H9 (cell line): ENCODE data around the gene KDM2B. TPM values are rescaled to one million over a fixed set of nuclear protein-coding genes. Genes with fewer than 3 reads are reported as not detected.
A peak's percentile ranks its signal among the peaks of the same experiment; 100 is the strongest.

ENCODE experiments used
- DNase-seq: peaks from one replicate; pipeline ENCODE4 v3.0.0-alpha.2; 2017
- H2AFZ ChIP-seq: one replicate; pipeline ENCODE4 v1.6.1; 2013; ENCODE audit warnings: mild to moderate bottlenecking, low read length, control low read depth, moderate library complexity
- H2AK5ac ChIP-seq: 2 replicates; pipeline ENCODE4 v1.6.1; 2013; ENCODE audit warnings: low read length, control low read depth, mixed read lengths; ENCODE audit not compliant: insufficient read length
- H2BK120ac ChIP-seq: one replicate; pipeline ENCODE4 v1.6.1; 2013; ENCODE audit warnings: low read depth, mild to moderate bottlenecking, low read length, control low read depth, inconsistent platforms; ENCODE audit not compliant: poor library complexity, severe bottlenecking
- H2BK12ac ChIP-seq: 2 replicates; pipeline ENCODE4 v1.6.1; 2013; ENCODE audit warnings: low read length, control low read depth, mixed read lengths, low read depth; ENCODE audit not compliant: insufficient read length
- H2BK15ac ChIP-seq: 2 replicates; pipeline ENCODE4 v1.6.1; 2013; ENCODE audit warnings: low read depth, low read length, control low read depth
- H2BK20ac ChIP-seq: one replicate; pipeline ENCODE4 v1.6.1; 2013; ENCODE audit warnings: low read depth, mild to moderate bottlenecking, low read length, control low read depth, inconsistent platforms; ENCODE audit not compliant: poor library complexity, severe bottlenecking
- H2BK5ac ChIP-seq: 2 replicates; pipeline ENCODE4 v1.6.1; 2013; ENCODE audit warnings: low read length, control low read depth, mixed read lengths; ENCODE audit not compliant: insufficient read length
- H3K14ac ChIP-seq: 2 replicates; pipeline ENCODE4 v1.6.1; 2013; ENCODE audit warnings: low read length, control low read depth; ENCODE audit not compliant: insufficient read depth
- H3K18ac ChIP-seq: 2 replicates; pipeline ENCODE4 v1.6.1; 2013; ENCODE audit warnings: low read depth, mild to moderate bottlenecking, mixed read lengths, low read length, control low read depth; ENCODE audit not compliant: insufficient read length
- H3K23ac ChIP-seq: 2 replicates; pipeline ENCODE4 v1.6.1; 2013; ENCODE audit warnings: low read length, control low read depth, mixed read lengths, low read depth; ENCODE audit not compliant: insufficient read length
- H3K23me2 ChIP-seq: 2 replicates; pipeline ENCODE4 v1.6.1; 2013; ENCODE audit warnings: low read depth, mild to moderate bottlenecking, mixed read lengths, low read length, control low read depth; ENCODE audit not compliant: insufficient read length, poor library complexity, severe bottlenecking
- H3K27ac ChIP-seq: 2 replicates; pipeline ENCODE4 v1.5.1; 2013; ENCODE audit warnings: low read length, control low read depth, mixed read lengths, low read depth; ENCODE audit not compliant: insufficient read length
- H3K27me3 ChIP-seq: 2 replicates; pipeline ENCODE4 v1.6.1; 2013; ENCODE audit warnings: low read length, control low read depth, inconsistent platforms; ENCODE audit not compliant: insufficient read depth
- H3K4ac ChIP-seq: 2 replicates; pipeline ENCODE4 v1.6.1; 2013; ENCODE audit warnings: low read depth, mild to moderate bottlenecking, control low read depth, inconsistent platforms, low read length, moderate library complexity
- H3K4me1 ChIP-seq: 2 replicates; pipeline ENCODE4 v1.6.1; 2013; ENCODE audit warnings: low read length, control low read depth, inconsistent platforms; ENCODE audit not compliant: insufficient read depth
- H3K4me2 ChIP-seq: 2 replicates; pipeline ENCODE4 v1.6.1; 2013; ENCODE audit warnings: low read length, control low read depth, mixed read lengths; ENCODE audit not compliant: insufficient read length, insufficient read depth
- H3K56ac ChIP-seq: 2 replicates; pipeline ENCODE4 v1.6.1; 2013; ENCODE audit warnings: low read depth, mild to moderate bottlenecking, mixed read lengths, low read length, control low read depth; ENCODE audit not compliant: insufficient read length
- H3K79me1 ChIP-seq: 2 replicates; pipeline ENCODE4 v1.6.1; 2013; ENCODE audit warnings: low read depth, mild to moderate bottlenecking, moderate library complexity, low read length, control low read depth, inconsistent platforms; ENCODE audit not compliant: insufficient read depth, poor library complexity, severe bottlenecking
- H3K79me2 ChIP-seq: 2 replicates; pipeline ENCODE4 v1.6.1; 2013; ENCODE audit warnings: low read length, control low read depth, inconsistent platforms; ENCODE audit not compliant: insufficient read depth
- H3K9ac ChIP-seq: 2 replicates; pipeline ENCODE4 v1.6.1; 2013; ENCODE audit warnings: low read length, control low read depth, mixed read lengths; ENCODE audit not compliant: insufficient read length; ENCODE audit errors: extremely low read depth
- H3K9me3 ChIP-seq: one replicate; pipeline ENCODE4 v1.6.1; 2013; ENCODE audit warnings: low read depth, low read length, inconsistent platforms; ENCODE audit not compliant: control insufficient read depth
- H3T11ph ChIP-seq: one replicate; pipeline ENCODE4 v1.6.1; 2013; ENCODE audit warnings: mild to moderate bottlenecking, low read length, control low read depth, inconsistent platforms
- H4K20me1 ChIP-seq: one replicate; pipeline ENCODE4 v1.6.1; 2013; ENCODE audit not compliant: control insufficient read depth, insufficient read length, insufficient read depth
- H4K5ac ChIP-seq: 2 replicates; pipeline ENCODE4 v1.6.1; 2013; ENCODE audit warnings: low read depth, mild to moderate bottlenecking, mixed read lengths, low read length, control low read depth; ENCODE audit not compliant: insufficient read length
- H4K8ac ChIP-seq: replicated peaks from 2 replicates; pipeline ENCODE4 v1.6.1; 2013; ENCODE audit warnings: low read length, control low read depth, mixed read lengths, low read depth; ENCODE audit not compliant: insufficient read length
- H4K91ac ChIP-seq: 2 replicates; pipeline ENCODE4 v1.6.1; 2013; ENCODE audit warnings: low read depth, mild to moderate bottlenecking, moderate library complexity, mixed read lengths, low read length, control low read depth; ENCODE audit not compliant: insufficient read length
- H3K27ac Mint-ChIP-seq, 3 experiments: 2 replicates in 2 of 3; 3 replicates in 1 of 3; pipeline ENCODE4 v1.8.0; 2020 to 2021; ENCODE audit warnings: mixed read lengths in 3 of 3, mild to moderate bottlenecking in 1 of 3, moderate library complexity in 1 of 3
- H3K27me3 Mint-ChIP-seq: 2 replicates; pipeline ENCODE4 v1.8.0; 2021; ENCODE audit warnings: low read depth, mild to moderate bottlenecking, moderate library complexity, mixed read lengths
- H3K36me3 Mint-ChIP-seq, 3 experiments: 2 replicates in 2 of 3; 3 replicates in 1 of 3; pipeline ENCODE4 v1.8.0; 2020 to 2021; ENCODE audit warnings: low read depth in 3 of 3, mixed read lengths in 3 of 3; ENCODE audit not compliant: insufficient read depth in 1 of 3
- H3K4me1 Mint-ChIP-seq, 2 experiments: 2 replicates each; pipeline ENCODE4 v1.8.0; 2020; ENCODE audit warnings: mixed read lengths in 2 of 2
- H3K4me3 Mint-ChIP-seq, 2 experiments: 2 replicates in 1 of 2; 3 replicates in 1 of 2; pipeline ENCODE4 v1.8.0; 2020 to 2021; ENCODE audit warnings: mild to moderate bottlenecking in 2 of 2, mixed read lengths in 2 of 2, moderate library complexity in 1 of 2
- H3K9me3 Mint-ChIP-seq, 2 experiments: 2 replicates in 1 of 2; 3 replicates in 1 of 2; pipeline ENCODE4 v1.8.0; 2020; ENCODE audit warnings: mild to moderate bottlenecking in 2 of 2, mixed read lengths in 2 of 2, moderate library complexity in 1 of 2
- WGBS: extraction: QIAGEN DNeasy Blood & Tissue Kit; methylation state at CpG from one replicate; pipeline ENCODE4 v1.1.7; 2013; ENCODE audit warnings: missing lambda C conversion rate, low lambda C conversion rate, mixed read lengths; ENCODE audit not compliant: insufficient read length; ENCODE audit errors: extremely low coverage; 5-methylcytosine and 5-hydroxymethylcytosine counted together
- total RNA-seq: library from RNA; stranded (reverse); gene quantifications from 2 replicates; pipeline ENCODE4 v1.2.1, GENCODE V29; 2021
- TF ChIP-seq, protein P1 (sequence below): fragments of 200-600 bp; sonication (generic); conservative IDR thresholded peaks from 3 replicates; pipeline ENCODE4 v1.8.0; 2021; ENCODE audit warnings: antibody characterized with exemption, mild to moderate bottlenecking

Gene KDM2B
- total RNA-seq, 1 experiment from 2014 or later, result 143 TPM

DNA sequence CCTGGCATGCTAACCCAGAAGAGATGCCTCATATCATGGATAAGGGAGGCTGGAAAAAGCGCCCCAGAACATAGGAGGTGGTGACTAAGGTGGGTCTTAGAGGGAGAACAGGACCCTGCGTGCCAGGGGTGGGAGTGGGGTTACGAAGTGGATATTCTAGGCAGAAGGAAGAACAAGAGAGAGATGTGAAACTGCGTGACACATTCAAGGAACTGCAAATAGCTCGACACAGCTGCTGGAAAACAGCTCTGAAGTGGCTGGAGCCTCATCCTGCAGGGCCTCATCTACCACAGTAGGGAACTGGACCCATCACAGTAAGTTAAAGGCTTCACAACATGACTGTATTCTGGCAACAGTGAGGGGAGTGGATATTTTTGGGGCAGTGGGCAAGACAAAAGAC, 119.8 kb downstream of the KDM2B start:
- peaks cover 21% of the 10 kb centered on the region for H3K79me1 ChIP-seq
- no peak overlapping the region for H3K4me2 ChIP-seq
- H2AFZ ChIP-seq, result no peak overlapping the region
- H3K23me2 ChIP-seq, result peaks cover 1% of the 10 kb centered on the region
- H3T11ph ChIP-seq, result no peak overlapping the region
- no peak overlapping the region for H2BK15ac ChIP-seq
- no peak overlapping the region for H4K8ac ChIP-seq
- H3K27ac ChIP-seq, result no peak overlapping the region
- no peak overlapping the region for H2BK12ac ChIP-seq
- no peak overlapping the region for H3K9ac ChIP-seq
- Mint-ChIP-seq H3K27me3 (peaks cover 7% of the 10 kb centered on the region), H3K9me3 (peaks cover 0 to 2% of the 10 kb centered on the region in 2 experiments; a peak in 1 of 5 replicates), H3K36me3 (peaks cover 12 to 23% (median 14%) of the 10 kb centered on the region in 3 experiments), H3K4me1 (peaks cover 16 to 24% of the 10 kb centered on the region in 2 experiments), H3K27ac (peak overlapping the region in 2 of 3 experiments; percentile 1 to 3; a peak in 2 of 7 replicates), H3K4me3 (no peak overlapping the region)
- H3K79me2 ChIP-seq, result peaks cover 25% of the 10 kb centered on the region; the same call in 1 of the 2 replicates
- H2BK20ac ChIP-seq, result no peak overlapping the region
- no peak overlapping the region for H4K5ac ChIP-seq
- H4K91ac ChIP-seq, result no peak overlapping the region
- no peaks in the 10 kb centered on the region for H4K20me1 ChIP-seq
- DNase-seq, result no peak
- no peaks in the 10 kb centered on the region for H3K9me3 ChIP-seq
- TF ChIP-seq, protein P1, sequence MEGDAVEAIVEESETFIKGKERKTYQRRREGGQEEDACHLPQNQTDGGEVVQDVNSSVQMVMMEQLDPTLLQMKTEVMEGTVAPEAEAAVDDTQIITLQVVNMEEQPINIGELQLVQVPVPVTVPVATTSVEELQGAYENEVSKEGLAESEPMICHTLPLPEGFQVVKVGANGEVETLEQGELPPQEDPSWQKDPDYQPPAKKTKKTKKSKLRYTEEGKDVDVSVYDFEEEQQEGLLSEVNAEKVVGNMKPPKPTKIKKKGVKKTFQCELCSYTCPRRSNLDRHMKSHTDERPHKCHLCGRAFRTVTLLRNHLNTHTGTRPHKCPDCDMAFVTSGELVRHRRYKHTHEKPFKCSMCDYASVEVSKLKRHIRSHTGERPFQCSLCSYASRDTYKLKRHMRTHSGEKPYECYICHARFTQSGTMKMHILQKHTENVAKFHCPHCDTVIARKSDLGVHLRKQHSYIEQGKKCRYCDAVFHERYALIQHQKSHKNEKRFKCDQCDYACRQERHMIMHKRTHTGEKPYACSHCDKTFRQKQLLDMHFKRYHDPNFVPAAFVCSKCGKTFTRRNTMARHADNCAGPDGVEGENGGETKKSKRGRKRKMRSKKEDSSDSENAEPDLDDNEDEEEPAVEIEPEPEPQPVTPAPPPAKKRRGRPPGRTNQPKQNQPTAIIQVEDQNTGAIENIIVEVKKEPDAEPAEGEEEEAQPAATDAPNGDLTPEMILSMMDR, result no peak
- no peak overlapping the region for H3K23ac ChIP-seq
- no CpG with 5 or more reads among the region's 5 CpGs for WGBS
- H3K4ac ChIP-seq, result no peak overlapping the region
- H3K4me1 ChIP-seq, result 0 out of 2 replicates have a peak, but pooled peaks cover 2% of the 10 kb centered on the region
- H3K14ac ChIP-seq, result no peak overlapping the region
- no peak overlapping the region for H3K18ac ChIP-seq
- H2BK120ac ChIP-seq, result no peak overlapping the region
- no peak overlapping the region for H2BK5ac ChIP-seq
- H3K56ac ChIP-seq, result no peak overlapping the region
- no peak overlapping the region for H2AK5ac ChIP-seq
- H3K27me3 ChIP-seq, result no peaks in the 10 kb centered on the region
